ENCODE data around the gene ZDHHC9. TPM values are rescaled to one million over a fixed set of nuclear protein-coding genes. Genes with fewer than 3 reads are reported as not detected.
A peak's percentile ranks its signal among the peaks of the same experiment; 100 is the strongest.

Gene ZDHHC9
- total and polyA plus RNA-seq, 11 donors, result 3.5 to 39.0 (median 13.2) TPM

DNA sequence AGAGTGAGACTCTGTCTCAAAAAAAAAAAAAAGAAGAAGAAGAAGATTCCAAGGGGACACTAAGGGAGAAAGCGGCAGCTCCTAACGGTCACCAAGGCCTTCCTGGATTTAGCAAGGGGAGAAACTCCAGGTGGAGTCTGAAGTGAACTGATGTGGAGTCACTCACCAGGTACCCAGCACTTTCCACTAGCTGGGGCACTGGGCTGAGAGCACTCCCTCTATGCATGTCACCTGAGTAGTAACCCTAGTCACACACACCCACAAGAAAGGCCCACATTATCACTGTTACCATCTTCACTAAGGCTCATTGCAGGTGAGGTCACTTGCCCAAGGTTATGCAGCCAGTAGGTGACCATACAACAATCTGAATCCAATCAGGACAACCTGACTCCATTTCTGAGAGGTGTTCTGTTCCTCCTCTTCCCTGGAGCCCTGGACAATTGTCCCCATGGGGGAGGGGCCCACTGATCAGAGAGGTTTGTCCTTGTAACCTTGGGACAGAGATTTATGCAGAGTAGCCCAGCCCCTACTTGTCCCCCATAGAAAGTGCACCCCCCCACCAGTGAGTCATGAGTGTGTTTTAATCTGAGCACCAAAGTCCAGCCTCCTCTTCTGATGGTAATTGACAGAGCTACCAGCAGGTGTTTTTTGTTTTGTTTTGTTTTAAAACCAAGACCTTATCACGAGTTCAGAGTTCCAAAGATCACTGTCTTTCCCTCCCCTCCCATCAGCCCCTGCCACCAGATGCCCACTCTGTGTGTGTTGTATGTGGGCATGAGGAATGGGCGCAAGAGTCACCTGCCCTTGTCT lies 69.8 kb downstream of the ZDHHC9 start:
- TF ChIP-seq CTCF (IDR thresholded peaks at IDR 0.05) (no peak), POLR2A (IDR thresholded peaks at IDR 0.05) (no peak)
- WGBS, 4 donors, result 82 to 87% (median 85%) methylated on average over 4 of the region's 4 CpGs
- Histone ChIP-seq H3K4me3 (no peak overlapping the region), H3K36me3 (no peaks in the 10 kb centered on the region), H3K9me3 (no peaks in the 10 kb centered on the region), H3K4me1 (peaks cover 0 to 53% (median 0%) of the 10 kb centered on the region in 12 donors), H3K27me3 (no peaks in the 10 kb centered on the region), H3K27ac (peak overlapping the region in 3 of 12 donors; percentile 19 to 84 (median 30))
- DNase-seq, result no peak
- intact Hi-C loops (cut with DNase I), result no loop called here
- ATAC-seq, result no peak

GRCh38 chrX:129772796-129773431 lies 70.8 kb downstream of the ZDHHC9 start:
- Histone ChIP-seq H3K4me1 (peaks cover 0 to 45% (median 0%) of the 10 kb centered on the region in 12 donors), H3K36me3 (no peaks in the 10 kb centered on the region), H3K4me3 (no peak overlapping the region), H3K9me3 (no peaks in the 10 kb centered on the region), H3K27ac (peak overlapping the region in 4 of 12 donors; percentile 19 to 84 (median 38)), H3K27me3 (no peaks in the 10 kb centered on the region)
- 68 to 77% (median 71%) methylated on average over 14 of the region's 14 CpGs for WGBS, 4 donors
- ATAC-seq (peak; percentile 37 to 75 (median 66)), DNase-seq (peak; percentile 52 to 77 (median 65))
- TF ChIP-seq CTCF (IDR thresholded peaks at IDR 0.05), result no peak
- no peak for TF ChIP-seq POLR2A (IDR thresholded peaks at IDR 0.05)
- intact Hi-C loops (cut with DNase I), result no loop called here

DNA sequence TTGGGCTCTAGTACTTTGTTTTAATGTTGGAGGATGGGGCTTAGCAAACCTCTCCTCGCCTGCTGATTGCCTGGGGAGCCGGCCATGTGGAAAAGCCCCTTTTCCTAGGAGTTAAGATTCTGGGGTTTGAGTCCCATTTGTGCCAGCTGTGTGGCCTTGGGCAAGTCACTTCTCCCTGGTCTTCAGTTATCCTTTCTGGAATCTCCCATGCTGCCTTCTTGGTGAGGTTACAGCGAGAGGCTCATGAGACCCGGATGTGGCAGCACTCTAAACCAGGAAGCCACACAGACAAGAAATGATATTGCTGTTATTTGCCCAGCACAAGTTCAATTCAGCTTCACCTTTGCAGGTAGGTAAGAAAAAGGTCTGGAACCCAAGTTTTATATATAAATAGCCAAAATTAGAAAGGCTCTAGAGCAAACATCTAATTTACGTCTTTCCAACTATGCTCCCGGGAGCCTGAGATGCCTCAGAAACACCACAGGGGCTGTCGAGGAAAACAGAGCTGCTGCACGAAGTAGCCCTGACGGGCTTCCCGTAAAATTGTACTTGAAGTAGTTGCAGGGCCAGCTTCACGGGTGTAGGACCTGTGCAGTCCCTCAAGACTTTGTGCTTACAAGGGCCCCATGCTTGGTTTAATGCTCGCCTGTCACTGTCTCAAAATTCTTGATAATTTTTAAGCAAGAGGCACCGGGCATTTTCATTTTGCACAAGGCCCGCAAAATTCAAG lies 72.3 kb downstream of the ZDHHC9 start:
- WGBS, 4 donors, result 70 to 81% (median 80%) methylated on average over 14 of the region's 14 CpGs
- no peak for DNase-seq
- no peaks in the 10 kb centered on the region for H3K36me3 ChIP-seq
- H3K4me1 ChIP-seq, result peaks cover 0 to 31% (median 0%) of the 10 kb centered on the region in 12 donors
- intact Hi-C loops (cut with DNase I), result no loop called here
- no peak overlapping the region for H3K4me3 ChIP-seq
- H3K27me3 ChIP-seq, result no peaks in the 10 kb centered on the region
- no peak for TF ChIP-seq CTCF (IDR thresholded peaks at IDR 0.05)
- TF ChIP-seq POLR2A (IDR thresholded peaks at IDR 0.05), result no peak
- no peaks in the 10 kb centered on the region for H3K9me3 ChIP-seq
- no peak for ATAC-seq
- H3K27ac ChIP-seq, result peak overlapping the region in 1 of 12 donors; percentile 37

Data from heart left ventricle (tissue), 16 donors.